ENCODE data around the gene TBL1X.

Gene TBL1X

DNA sequence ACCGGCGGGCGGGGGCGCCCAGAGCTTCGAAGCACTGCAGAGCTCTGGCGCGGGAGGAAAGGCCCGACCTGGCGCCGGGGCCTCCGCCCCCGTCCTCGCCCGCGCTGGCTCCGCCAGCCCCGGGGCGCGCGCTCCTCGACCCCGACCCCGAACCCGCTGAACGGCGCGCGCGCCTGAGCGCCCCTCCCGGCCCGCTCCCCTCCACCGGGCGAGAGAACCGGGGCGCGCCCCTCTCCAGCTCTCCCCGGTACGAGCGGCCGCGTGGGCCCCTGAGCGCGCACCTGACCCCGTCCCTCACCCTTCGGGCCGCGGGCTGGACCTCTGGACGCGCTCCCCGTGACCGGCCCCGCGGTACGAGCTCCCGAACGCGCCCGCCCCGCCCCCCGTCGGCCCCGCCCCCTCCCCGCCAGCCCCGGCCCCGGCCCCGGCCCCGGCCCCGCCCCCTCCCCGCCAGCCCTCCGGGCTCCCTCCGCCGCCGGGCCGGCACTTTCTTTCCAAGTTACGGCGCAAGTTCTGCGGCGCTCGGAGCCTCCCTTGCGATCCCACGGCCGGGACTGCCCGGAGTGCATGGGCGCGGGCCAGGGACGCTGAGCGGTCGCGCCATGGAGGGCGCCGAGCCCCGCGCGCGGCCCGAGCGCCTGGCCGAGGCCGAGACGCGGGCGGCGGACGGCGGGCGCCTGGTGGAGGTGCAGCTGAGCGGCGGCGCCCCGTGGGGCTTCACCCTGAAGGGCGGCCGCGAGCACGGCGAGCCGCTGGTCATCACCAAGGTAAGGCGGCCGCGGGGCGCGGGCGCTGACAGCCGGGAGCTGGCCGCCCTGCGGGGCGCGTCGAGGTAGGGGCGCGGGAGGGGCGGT, 321.3 kb downstream of the TBL1X start, which contains the start of gene SHROOM2:
Gene SHROOM2 (plus strand): TSS at position 486 of the 854 bp plus-strand sequence. CDS start 117 bp downstream, at position 603.
- no peak for DNase-seq (ENCODE audit: low read depth)
- TF ChIP-seq, protein P1, sequence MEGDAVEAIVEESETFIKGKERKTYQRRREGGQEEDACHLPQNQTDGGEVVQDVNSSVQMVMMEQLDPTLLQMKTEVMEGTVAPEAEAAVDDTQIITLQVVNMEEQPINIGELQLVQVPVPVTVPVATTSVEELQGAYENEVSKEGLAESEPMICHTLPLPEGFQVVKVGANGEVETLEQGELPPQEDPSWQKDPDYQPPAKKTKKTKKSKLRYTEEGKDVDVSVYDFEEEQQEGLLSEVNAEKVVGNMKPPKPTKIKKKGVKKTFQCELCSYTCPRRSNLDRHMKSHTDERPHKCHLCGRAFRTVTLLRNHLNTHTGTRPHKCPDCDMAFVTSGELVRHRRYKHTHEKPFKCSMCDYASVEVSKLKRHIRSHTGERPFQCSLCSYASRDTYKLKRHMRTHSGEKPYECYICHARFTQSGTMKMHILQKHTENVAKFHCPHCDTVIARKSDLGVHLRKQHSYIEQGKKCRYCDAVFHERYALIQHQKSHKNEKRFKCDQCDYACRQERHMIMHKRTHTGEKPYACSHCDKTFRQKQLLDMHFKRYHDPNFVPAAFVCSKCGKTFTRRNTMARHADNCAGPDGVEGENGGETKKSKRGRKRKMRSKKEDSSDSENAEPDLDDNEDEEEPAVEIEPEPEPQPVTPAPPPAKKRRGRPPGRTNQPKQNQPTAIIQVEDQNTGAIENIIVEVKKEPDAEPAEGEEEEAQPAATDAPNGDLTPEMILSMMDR (IDR thresholded peaks at IDR 0.05; ENCODE audit: low read depth, low read length, missing control alignments), result no peak
- in situ Hi-C loops (cut with HindIII; ENCODE audit: low sequenced_read_pairs), result no loop called here
- H3K4me3 ChIP-seq (ENCODE audit: low read depth, low read length), result peak within 1 kb of the TSS; percentile 24

DNA sequence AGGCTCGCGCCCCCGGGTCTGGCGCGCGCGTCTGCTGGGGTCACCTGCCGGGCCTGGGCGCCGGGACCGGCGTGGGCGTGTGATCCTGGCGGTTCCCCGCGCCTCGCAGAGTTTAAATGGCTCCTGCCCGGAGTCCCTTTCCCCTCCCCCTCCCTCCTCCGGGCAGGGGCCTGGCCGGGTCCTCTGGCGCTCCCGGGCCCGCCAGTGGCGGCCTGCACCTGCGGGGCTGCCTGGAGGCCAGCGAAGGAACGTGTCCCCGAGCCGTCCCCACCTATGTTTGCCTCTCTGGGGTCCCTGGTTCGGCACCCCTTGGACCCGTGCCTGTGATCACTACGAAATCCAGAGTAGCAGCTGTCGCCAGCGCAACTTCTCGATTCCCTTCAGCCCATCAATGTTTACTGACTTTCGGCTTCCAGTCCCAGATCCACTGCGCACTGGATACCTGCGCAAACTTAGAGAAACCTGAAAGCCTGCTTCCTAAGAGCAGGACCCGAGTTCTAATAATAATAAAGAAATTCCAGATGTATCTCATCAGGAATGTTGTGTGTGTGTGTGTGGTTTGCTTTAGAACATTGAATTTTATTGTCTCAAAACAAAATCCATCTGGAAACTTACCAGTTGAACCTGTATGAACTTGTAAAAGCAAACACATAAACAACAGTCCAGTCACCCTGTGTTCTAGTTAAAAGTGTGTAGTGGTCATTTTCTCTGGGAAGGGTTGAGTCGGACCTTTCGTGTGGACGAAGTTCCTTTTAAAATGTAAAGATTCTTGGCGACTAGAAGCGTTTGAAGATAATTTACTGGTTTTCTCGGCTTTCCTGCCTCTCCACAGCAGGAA, 322.2 kb downstream of the TBL1X start:
- peak overlapping the region; percentile 24 for H3K4me3 ChIP-seq (ENCODE audit: low read depth, low read length)
- TF ChIP-seq, protein P1 (IDR thresholded peaks at IDR 0.05; ENCODE audit: low read depth, low read length, missing control alignments), result no peak
- DNase-seq (ENCODE audit: low read depth), result no peak
- in situ Hi-C loops (cut with HindIII; ENCODE audit: low sequenced_read_pairs), result no loop called here

DNA sequence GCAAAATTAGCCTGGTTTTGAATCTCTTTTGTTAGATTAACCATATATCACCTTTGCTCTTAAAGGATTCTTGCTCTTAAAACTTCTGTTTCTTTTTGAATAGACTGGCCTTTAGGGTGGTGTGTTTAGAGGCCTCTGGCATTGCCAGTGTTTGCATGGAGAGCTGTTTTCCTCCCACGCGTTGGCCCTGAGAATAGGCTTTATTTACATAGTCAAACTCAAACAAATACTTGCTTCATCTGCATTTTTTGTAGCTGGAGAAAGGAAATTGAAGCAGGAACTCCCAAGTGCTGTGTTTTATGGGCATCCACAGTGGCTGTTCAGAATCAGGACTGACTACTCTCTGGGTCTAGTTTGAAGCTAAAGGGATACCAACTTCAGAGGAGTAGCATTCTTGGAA, 324.1 kb downstream of the TBL1X start:
- no peak overlapping the region for H3K4me3 ChIP-seq (ENCODE audit: low read depth, low read length)
- no peak for DNase-seq (ENCODE audit: low read depth)
- TF ChIP-seq, protein P1 (IDR thresholded peaks at IDR 0.05; ENCODE audit: low read depth, low read length, missing control alignments), result no peak
- in situ Hi-C loops (cut with HindIII; ENCODE audit: low sequenced_read_pairs), result no loop called here

DNA sequence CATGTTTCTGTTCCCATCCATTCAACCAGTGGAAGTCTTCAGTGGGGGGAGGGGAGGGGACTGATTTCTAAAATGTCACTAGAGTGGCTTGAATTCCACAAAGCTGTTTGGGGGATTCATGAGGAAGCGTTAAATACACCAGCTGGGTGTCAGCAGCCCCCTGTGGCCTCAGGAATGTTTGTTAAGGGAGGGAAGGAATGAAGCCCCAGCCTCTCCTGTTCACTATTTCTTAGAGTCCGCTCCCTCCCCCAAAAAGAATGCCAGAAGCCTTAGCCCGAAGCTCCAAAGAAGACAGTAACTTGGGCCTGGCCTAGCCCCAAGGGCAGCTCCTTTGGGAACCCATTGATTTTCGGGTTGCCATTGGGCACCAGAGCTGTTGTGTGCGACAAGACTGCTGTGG, 324.7 kb downstream of the TBL1X start:
- TF ChIP-seq, protein P1 (IDR thresholded peaks at IDR 0.05; ENCODE audit: low read depth, low read length, missing control alignments), result no peak
- H3K4me3 ChIP-seq (ENCODE audit: low read depth, low read length), result no peak overlapping the region
- in situ Hi-C loops (cut with HindIII; ENCODE audit: low sequenced_read_pairs), result no loop called here
- no peak for DNase-seq (ENCODE audit: low read depth)

Measured in astrocyte of the cerebellum (primary cell).